GM19395 (cell line): ENCODE results near the gene GABRA5.

Experiments
- ATAC-seq: cut with Tn5 transposase; IDR thresholded peaks from one replicate; pipeline ENCODE4 v1.9.1; 2021; ENCODE audit warnings: mild to moderate bottlenecking, moderate library complexity; ENCODE audit not compliant: unreplicated experiment

GABRA5 gene

GRCh38 chr15:26921433-26921832 is 54.6 kb downstream of the GABRA5 start:
- no peak for ATAC-seq

- no peak for ATAC-seq
Measured at GRCh38 chr15:26926081-26926480, 59.2 kb downstream of the GABRA5 start.

- ATAC-seq: no peak
Measured at GRCh38 chr15:26928051-26928450, 61.2 kb downstream of the GABRA5 start.

GRCh38 chr15:26929588-26929987 is 62.7 kb downstream of the GABRA5 start:
- no peak for ATAC-seq

- no peak for ATAC-seq
Measured at GRCh38 chr15:26934848-26935247, 68.0 kb downstream of the GABRA5 start.

GRCh38 chr15:26935322-26935721 is 68.5 kb downstream of the GABRA5 start:
- ATAC-seq: no peak

- no peak for ATAC-seq
Measured at GRCh38 chr15:26936502-26936901, 69.6 kb downstream of the GABRA5 start.

- no peak for ATAC-seq
Measured at GRCh38 chr15:26937134-26937533, 70.3 kb downstream of the GABRA5 start.

GRCh38 chr15:26939398-26939797 is 72.5 kb downstream of the GABRA5 start:
- ATAC-seq: no peak

- ATAC-seq: no peak
Measured at GRCh38 chr15:26941489-26941888, 74.6 kb downstream of the GABRA5 start.

GRCh38 chr15:26943866-26944265 is 77.0 kb downstream of the GABRA5 start:
- ATAC-seq: no peak

GRCh38 chr15:26945046-26945445 is 78.2 kb downstream of the GABRA5 start:
- ATAC-seq: no peak

GRCh38 chr15:26950001-26950400 is 83.1 kb downstream of the GABRA5 start:
- ATAC-seq: no peak

GRCh38 chr15:26954403-26954802 is 87.5 kb downstream of the GABRA5 start:
- no peak for ATAC-seq

GRCh38 chr15:26967719-26968269 is 100.9 kb downstream of the GABRA5 start:
- ATAC-seq: no peak

GRCh38 chr15:26968806-26969205 is 101.9 kb downstream of the GABRA5 start:
- no peak for ATAC-seq

- no peak for ATAC-seq
Measured at GRCh38 chr15:26970712-26971210, 103.9 kb downstream of the GABRA5 start, which contains the start of gene GABRG3. Gene GABRG3, plus strand, starts transcription at chr15:26971181.

- no peak for ATAC-seq
Measured at GRCh38 chr15:26971271-26972018, 104.6 kb downstream of the GABRA5 start.

- ATAC-seq: no peak
Measured at GRCh38 chr15:26972636-26973035, 105.8 kb downstream of the GABRA5 start.

- ATAC-seq: no peak
Measured at GRCh38 chr15:26974120-26974780, 107.4 kb downstream of the GABRA5 start.

- ATAC-seq: no peak
Measured at GRCh38 chr15:26981492-26981891, 114.6 kb downstream of the GABRA5 start.

- ATAC-seq: no peak
Measured at GRCh38 chr15:26983822-26984221, 117.0 kb downstream of the GABRA5 start.
